ENCODE data around the gene PURB.

GRCh38 chr7:44872787-44873186, 12.5 kb downstream of the PURB start:
- no peak for TF ChIP-seq POLR2A (IDR thresholded peaks at IDR 0.05)
- TF ChIP-seq CTCF (IDR thresholded peaks at IDR 0.05) = no peak
- TF ChIP-seq EP300 (IDR thresholded peaks at IDR 0.05) = no peak
